HG03060 (cell line): ENCODE data around the gene TMEM145.

Experiments used
- ATAC-seq: cut with Tn5 transposase; IDR thresholded peaks from one replicate; pipeline ENCODE4 v1.9.1; 2021; ENCODE audit warnings: low read depth, moderate number of reproducible peaks; ENCODE audit not compliant: unreplicated experiment

Gene TMEM145

GRCh38 chr19:42288387-42288786, 24.7 kb upstream of the TMEM145 start:
- no peak for ATAC-seq

- no peak for ATAC-seq
Observed at GRCh38 chr19:42288881-42289555, 24.1 kb upstream of the TMEM145 start.

- no peak for ATAC-seq
Observed at GRCh38 chr19:42289556-42290041, 23.5 kb upstream of the TMEM145 start.

- ATAC-seq = no peak
Observed at GRCh38 chr19:42290136-42290522, 23.0 kb upstream of the TMEM145 start.

GRCh38 chr19:42290523-42291434, 22.3 kb upstream of the TMEM145 start:
- ATAC-seq = no peak

GRCh38 chr19:42291435-42291810, 21.7 kb upstream of the TMEM145 start:
- ATAC-seq = no peak

GRCh38 chr19:42292042-42292960, 20.8 kb upstream of the TMEM145 start:
- no peak for ATAC-seq

GRCh38 chr19:42292963-42293362, 20.1 kb upstream of the TMEM145 start:
- ATAC-seq = no peak

- no peak for ATAC-seq
Observed at GRCh38 chr19:42293540-42293939, 19.6 kb upstream of the TMEM145 start.

GRCh38 chr19:42293948-42294347, 19.2 kb upstream of the TMEM145 start:
- no peak for ATAC-seq

- no peak for ATAC-seq
Observed at GRCh38 chr19:42294471-42295137, 18.5 kb upstream of the TMEM145 start.

GRCh38 chr19:42295342-42295741, 17.8 kb upstream of the TMEM145 start:
- no peak for ATAC-seq

GRCh38 chr19:42295831-42296525, 17.1 kb upstream of the TMEM145 start:
- ATAC-seq = no peak

- ATAC-seq = no peak
Observed at GRCh38 chr19:42297039-42297438, 16.1 kb upstream of the TMEM145 start.

GRCh38 chr19:42301646-42302203, 11.4 kb upstream of the TMEM145 start, which contains the start of gene PRR19:
PRR19 (plus strand) TSS chr19:42302132; CDS start chr19:42309585, 7,453 bp downstream.
- ATAC-seq = no peak

GRCh38 chr19:42303101-42303464, 10.0 kb upstream of the TMEM145 start:
- ATAC-seq = no peak

- no peak for ATAC-seq
Observed at GRCh38 chr19:42303876-42304275, 9.2 kb upstream of the TMEM145 start.

- ATAC-seq = no peak
Observed at GRCh38 chr19:42306646-42307045, 6.5 kb upstream of the TMEM145 start.

- no peak for ATAC-seq
Observed at GRCh38 chr19:42309686-42310085, 3.4 kb upstream of the TMEM145 start.
